Neuronal stem cell (in vitro differentiated cells): Measurements from ENCODE around the gene RHOXF1.
"Not testable (repeated sequence)": the region's sequence is repeated elsewhere in the genome, so short reads cannot be mapped to it uniquely, and the experiment has no call there.

Experiments used
- DNase-seq: peaks from one replicate; pipeline ENCODE4 v3.0.0-alpha.2; 2013; ENCODE audit warnings: low spot score
- H2AFZ ChIP-seq: one replicate; pipeline ENCODE4 v1.6.1; 2013; ENCODE audit warnings: mild to moderate bottlenecking, low read length, inconsistent platforms
- H2AK5ac ChIP-seq: 2 replicates; pipeline ENCODE4 v1.6.1; 2013; ENCODE audit warnings: low read depth, mild to moderate bottlenecking, inconsistent platforms, low read length, moderate library complexity, mixed read lengths
- H2BK120ac ChIP-seq: 2 replicates; pipeline ENCODE4 v1.6.1; 2013; ENCODE audit warnings: low read depth, mild to moderate bottlenecking, inconsistent platforms, low read length, moderate library complexity, mixed read lengths
- H2BK12ac ChIP-seq: one replicate; pipeline ENCODE4 v1.6.1; 2013; ENCODE audit warnings: low read length, inconsistent platforms
- H2BK15ac ChIP-seq: 2 replicates; pipeline ENCODE4 v1.6.1; 2013; ENCODE audit warnings: mild to moderate bottlenecking, low read length, inconsistent platforms, mixed read lengths
- H2BK5ac ChIP-seq: one replicate; pipeline ENCODE4 v1.6.1; 2013; ENCODE audit warnings: inconsistent platforms, mild to moderate bottlenecking, low read length, moderate library complexity
- H3K14ac ChIP-seq: one replicate; pipeline ENCODE4 v1.6.1; 2013; ENCODE audit warnings: low read length, inconsistent platforms
- H3K18ac ChIP-seq: 2 replicates; pipeline ENCODE4 v1.6.1; 2013; ENCODE audit warnings: low read length, inconsistent platforms
- H3K23ac ChIP-seq: 2 replicates; pipeline ENCODE4 v1.6.1; 2013; ENCODE audit warnings: low read depth, mild to moderate bottlenecking, mixed read lengths, low read length, inconsistent platforms; ENCODE audit not compliant: poor library complexity
- H3K27ac ChIP-seq: replicated peaks from 3 replicates; pipeline ENCODE4 v1.5.1; 2013; ENCODE audit warnings: low read length, inconsistent platforms
- H3K27me3 ChIP-seq, 3 experiments: 2 replicates each; pipeline ENCODE4 v1.6.1; 2013; ENCODE audit warnings: low read length in 3 of 3, mild to moderate bottlenecking in 2 of 3, inconsistent platforms in 1 of 3, low read depth in 1 of 3, mixed read lengths in 1 of 3, moderate library complexity in 1 of 3; ENCODE audit not compliant: control insufficient read depth in 3 of 3, insufficient read depth in 3 of 3
- H3K36me3 ChIP-seq, 2 donors: replicated peaks in 1 of 2; 2 replicates each; pipeline ENCODE4 v1.6.1; 2013; ENCODE audit warnings: low read length in 2 of 2; ENCODE audit not compliant: control insufficient read depth in 2 of 2, insufficient read depth in 2 of 2
- H3K4ac ChIP-seq: 2 replicates; pipeline ENCODE4 v1.6.1; 2013; ENCODE audit warnings: inconsistent platforms, mild to moderate bottlenecking, low read length, moderate library complexity
- H3K4me1 ChIP-seq, 2 donors: 1 replicate in 1 of 2; 2 replicates in 1 of 2; pipeline ENCODE4 v1.6.1; 2013; ENCODE audit warnings: low read length in 2 of 2, low read depth in 1 of 2; ENCODE audit not compliant: control insufficient read depth in 2 of 2, insufficient read depth in 1 of 2
- H3K4me2 ChIP-seq: one replicate; pipeline ENCODE4 v1.6.1; 2013; ENCODE audit warnings: mild to moderate bottlenecking, low read length, inconsistent platforms; ENCODE audit not compliant: insufficient read depth, poor library complexity, severe bottlenecking
- H3K4me3 ChIP-seq, 2 donors: 2 replicates each; pipeline ENCODE4 v1.5.1; 2013; ENCODE audit warnings: low read length in 2 of 2, mild to moderate bottlenecking in 2 of 2, inconsistent platforms in 1 of 2, moderate library complexity in 1 of 2
- H3K79me1 ChIP-seq: one replicate; pipeline ENCODE4 v1.6.1; 2013; ENCODE audit warnings: low read depth, mild to moderate bottlenecking, inconsistent platforms, low read length, moderate library complexity
- H3K9ac ChIP-seq: one replicate; pipeline ENCODE4 v1.6.1; 2013; ENCODE audit warnings: mild to moderate bottlenecking, low read depth, low read length, inconsistent platforms; ENCODE audit not compliant: poor library complexity
- H3K9me3 ChIP-seq, 2 donors: replicated peaks in 1 of 2; 2 replicates each; pipeline versions ENCODE3 to v1.6.1; 2013; ENCODE audit warnings: low read length in 2 of 2, mild to moderate bottlenecking in 2 of 2, inconsistent platforms in 1 of 2, low read depth in 1 of 2, mixed read lengths in 1 of 2, moderate library complexity in 1 of 2; ENCODE audit not compliant: control insufficient read depth in 2 of 2, insufficient read depth in 1 of 2
- H4K8ac ChIP-seq: one replicate; pipeline ENCODE4 v1.6.1; 2013; ENCODE audit warnings: low read depth, mild to moderate bottlenecking, inconsistent platforms, low read length, moderate library complexity
- H4K91ac ChIP-seq: one replicate; pipeline ENCODE4 v1.6.1; 2013; ENCODE audit warnings: low read length, low read depth, mild to moderate bottlenecking, inconsistent platforms; ENCODE audit not compliant: poor library complexity
- WGBS, 2 donors: extraction: QIAGEN DNeasy Blood & Tissue Kit; methylation state at CpG; one replicate each; pipeline ENCODE4 v1.1.7; 2013; ENCODE audit warnings: missing lambda C conversion rate in 2 of 2, mixed read lengths in 1 of 2; ENCODE audit not compliant: insufficient read length in 2 of 2, insufficient replicate concordance in 1 of 2; ENCODE audit errors: extremely low coverage in 2 of 2; 5-methylcytosine and 5-hydroxymethylcytosine counted together

RHOXF1 gene

DNA sequence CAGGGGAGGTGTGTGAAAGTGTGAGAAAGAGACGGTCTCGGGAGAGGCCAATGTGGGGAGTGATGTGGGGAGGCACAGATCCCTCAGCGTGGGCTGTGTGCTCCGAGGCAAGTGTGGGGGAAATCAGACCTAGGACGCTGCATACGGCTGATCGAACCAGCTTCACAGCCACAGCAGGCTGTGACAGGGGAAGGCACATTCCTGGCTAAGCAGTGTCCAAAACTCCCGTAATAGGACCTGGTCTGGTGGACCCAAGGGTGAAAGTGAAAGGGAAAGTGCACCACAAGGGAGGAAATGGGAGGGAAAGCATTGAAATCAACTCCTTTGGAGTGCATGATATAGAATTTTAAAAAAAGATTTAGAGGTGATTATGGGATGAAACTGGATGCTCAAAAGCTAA is 31.8 kb upstream of the RHOXF1 start:
- no peak overlapping the region for H3K4me3 ChIP-seq
- H2BK5ac ChIP-seq: no peak overlapping the region
- no peak overlapping the region for H3K4ac ChIP-seq
- no peaks in the 10 kb centered on the region for H3K27me3 ChIP-seq
- H3K9ac ChIP-seq: no peak overlapping the region
- no peak overlapping the region for H2AFZ ChIP-seq
- H3K4me1 ChIP-seq: no peaks in the 10 kb centered on the region
- no peak overlapping the region for H3K14ac ChIP-seq
- no peak overlapping the region for H3K27ac ChIP-seq
- no peak overlapping the region for H3K23ac ChIP-seq
- no peak for DNase-seq
- peaks cover 4 to 11% of the 10 kb centered on the region in 2 donors for H3K9me3 ChIP-seq
- no peak overlapping the region for H3K18ac ChIP-seq
- no peaks in the 10 kb centered on the region for H3K36me3 ChIP-seq
- no peak overlapping the region for H4K8ac ChIP-seq
- no peak overlapping the region for H2BK15ac ChIP-seq
- no peak overlapping the region for H3K4me2 ChIP-seq
- H4K91ac ChIP-seq: no peak overlapping the region
- H2AK5ac ChIP-seq: no peak overlapping the region
- no CpG with 5 or more reads among the region's 8 CpGs for WGBS, 2 donors
- no peaks in the 10 kb centered on the region for H3K79me1 ChIP-seq
- H2BK12ac ChIP-seq: no peak overlapping the region
- H2BK120ac ChIP-seq: no peak overlapping the region

DNA sequence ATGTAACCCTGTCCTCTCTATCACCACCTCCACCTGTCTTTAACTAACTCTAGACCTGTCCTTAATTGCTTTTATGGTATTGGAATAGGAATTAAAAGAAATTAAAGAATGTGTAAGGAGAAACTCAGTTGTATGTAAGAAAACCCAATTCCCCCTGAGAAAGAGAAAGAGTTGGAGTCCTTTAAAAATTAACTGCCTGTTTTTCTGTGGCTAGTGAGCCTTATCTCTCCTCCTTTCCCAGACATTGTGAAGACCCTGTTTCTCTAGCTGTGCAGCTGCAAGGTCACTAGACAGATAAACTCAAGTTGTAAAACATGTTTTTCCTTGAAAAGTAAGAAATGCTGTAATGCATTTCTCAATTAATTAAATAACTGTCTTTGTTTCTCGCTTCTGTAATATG is 30.6 kb upstream of the RHOXF1 start:
- H2BK120ac ChIP-seq, H3K36me3 ChIP-seq, H3K18ac ChIP-seq, H2BK5ac ChIP-seq, H3K4me2 ChIP-seq, DNase-seq, H3K27me3 ChIP-seq, H2BK12ac ChIP-seq, H3K79me1 ChIP-seq, H3K27ac ChIP-seq, H2AK5ac ChIP-seq, H3K23ac ChIP-seq, H3K14ac ChIP-seq, H3K9ac ChIP-seq, H3K4me1 ChIP-seq, H2AFZ ChIP-seq, H4K91ac ChIP-seq, H3K4ac ChIP-seq, H3K4me3 ChIP-seq, H2BK15ac ChIP-seq, H4K8ac ChIP-seq: not testable (repeated sequence)
- no CpG with 5 or more reads among the region's 1 CpG for WGBS, 2 donors
- H3K9me3 ChIP-seq: peaks cover 4 to 11% of the 10 kb centered on the region in 2 donors

DNA sequence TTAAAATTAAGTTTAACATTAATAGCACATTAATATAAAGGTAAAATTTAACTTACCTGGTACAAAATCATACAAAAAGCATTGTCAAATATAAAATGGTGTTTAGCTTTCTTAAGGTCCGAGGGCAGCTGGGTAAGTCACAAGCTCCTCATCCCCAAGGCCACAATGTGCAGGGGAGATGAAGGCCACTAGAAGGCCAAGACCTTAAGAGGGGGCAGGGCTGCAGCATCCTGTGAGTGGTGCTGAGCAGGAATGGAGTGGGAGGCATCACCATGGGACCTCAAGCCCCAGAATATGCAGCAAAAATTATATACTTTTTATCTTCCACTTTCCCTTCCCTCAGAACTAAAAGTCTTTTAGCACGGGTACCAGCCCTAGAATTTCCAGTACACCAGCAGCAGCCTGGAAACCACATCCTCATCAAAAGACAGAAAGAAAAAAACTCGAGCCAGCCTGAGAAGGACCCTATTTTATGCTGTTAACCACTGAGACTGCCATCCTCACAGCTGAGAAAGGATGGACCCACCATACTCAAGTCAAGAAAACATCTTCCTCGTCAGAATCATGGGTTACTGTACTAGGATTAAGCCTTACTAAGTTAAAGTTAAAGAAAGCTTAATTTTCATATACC is 29.7 kb upstream of the RHOXF1 start:
- no CpG with 5 or more reads among the region's 4 CpGs for WGBS, 2 donors
- Histone ChIP-seq H3K27me3 (no peaks in the 10 kb centered on the region), H2BK12ac (no peak overlapping the region), H2BK5ac (no peak overlapping the region), H3K23ac (no peak overlapping the region), H4K91ac (no peak overlapping the region), H3K4me1 (no peaks in the 10 kb centered on the region), H3K4ac (no peak overlapping the region), H3K4me2 (no peak overlapping the region), H3K4me3 (no peak overlapping the region), H2AFZ (no peak overlapping the region), H3K79me1 (no peaks in the 10 kb centered on the region), H2BK15ac (no peak overlapping the region), H2AK5ac (no peak overlapping the region), H4K8ac (no peak overlapping the region), H3K9ac (no peak overlapping the region), H3K18ac (no peak overlapping the region), H3K36me3 (no peaks in the 10 kb centered on the region), H3K9me3 (peaks cover 4 to 11% of the 10 kb centered on the region in 2 donors), H2BK120ac (no peak overlapping the region), H3K14ac (no peak overlapping the region), H3K27ac (no peak overlapping the region)
- DNase-seq: no peak

DNA sequence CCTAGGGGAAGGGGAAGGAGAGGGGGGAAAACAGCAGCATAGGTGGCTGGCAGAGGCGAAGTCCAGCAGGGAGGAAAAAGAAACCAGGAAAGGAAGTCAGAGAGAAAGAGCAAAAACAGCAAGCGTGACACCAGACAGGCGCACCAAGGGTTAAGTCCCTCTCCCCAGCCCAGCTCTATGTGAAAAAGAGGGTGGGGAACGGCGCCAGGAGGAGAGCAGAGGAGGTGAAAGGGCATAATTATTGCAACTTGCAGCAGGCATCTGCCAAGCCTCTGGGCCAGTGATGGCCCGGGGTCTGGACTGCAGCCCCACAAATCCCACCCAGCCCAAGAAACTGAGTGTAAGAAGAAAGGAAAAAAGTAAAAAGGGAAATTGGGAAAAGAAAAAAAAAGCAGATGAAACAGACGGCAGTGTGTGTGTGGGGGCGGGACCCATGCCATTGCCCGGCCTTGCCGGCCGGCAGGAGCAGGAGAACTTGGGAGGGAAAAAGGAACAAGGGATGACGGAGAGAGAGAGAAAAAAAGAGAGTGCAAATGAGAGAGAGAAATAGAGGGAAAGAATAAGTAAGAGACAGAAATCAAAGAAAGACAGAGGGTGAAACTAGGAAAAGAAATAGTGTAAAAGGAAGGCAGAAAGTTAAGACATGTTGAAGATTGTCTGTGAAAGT is 28.6 kb upstream of the RHOXF1 start:
- WGBS, 2 donors: no CpG with 5 or more reads among the region's 12 CpGs
- H3K9ac ChIP-seq: no peak overlapping the region
- no peak overlapping the region for H2AK5ac ChIP-seq
- no peak overlapping the region for H3K4me3 ChIP-seq
- H3K23ac ChIP-seq: no peak overlapping the region
- H3K4me2 ChIP-seq: no peak overlapping the region
- no peaks in the 10 kb centered on the region for H3K36me3 ChIP-seq
- no peak overlapping the region for H2BK5ac ChIP-seq
- H3K4ac ChIP-seq: no peak overlapping the region
- H3K27ac ChIP-seq: no peak overlapping the region
- H3K27me3 ChIP-seq: no peaks in the 10 kb centered on the region
- DNase-seq: no peak
- no peak overlapping the region for H4K91ac ChIP-seq
- no peak overlapping the region for H2BK120ac ChIP-seq
- peaks cover 4 to 11% of the 10 kb centered on the region in 2 donors for H3K9me3 ChIP-seq
- H3K14ac ChIP-seq: no peak overlapping the region
- H3K18ac ChIP-seq: no peak overlapping the region
- H3K4me1 ChIP-seq: no peaks in the 10 kb centered on the region
- no peak overlapping the region for H4K8ac ChIP-seq
- no peaks in the 10 kb centered on the region for H3K79me1 ChIP-seq
- H2BK15ac ChIP-seq: no peak overlapping the region
- no peak overlapping the region for H2BK12ac ChIP-seq
- H2AFZ ChIP-seq: peak overlapping the region; percentile 3
